ENCODE data around the gene KCTD13.
"Not testable (repeated sequence)": the region's sequence is repeated elsewhere in the genome, so short reads cannot be mapped to it uniquely, and the experiment has no call there.

KCTD13 gene

DNA sequence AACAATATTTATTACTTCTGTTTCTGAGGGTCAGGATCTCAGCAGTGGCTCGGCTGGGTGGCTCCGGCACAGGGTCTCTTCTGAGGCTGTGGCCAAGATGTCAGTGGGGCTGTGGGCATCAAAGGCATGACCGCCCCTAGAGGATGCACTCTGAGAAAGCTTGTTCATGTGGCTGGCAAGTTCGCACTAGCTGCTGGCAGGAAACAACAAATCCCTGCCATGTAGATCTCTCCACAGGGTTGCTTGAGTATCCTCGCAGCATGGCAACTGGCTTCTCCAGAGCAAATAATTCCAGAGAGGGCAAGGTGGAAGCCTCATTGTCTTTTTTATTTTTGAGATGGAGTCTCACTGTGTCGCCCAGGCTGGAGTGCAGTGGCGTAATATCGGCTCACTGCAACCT is 12.5 kb downstream of the KCTD13 start:
- H3K27me3 ChIP-seq (ENCODE audit: control insufficient read depth in 1 of 2, insufficient read depth in 2 of 2, low read length in 2 of 2): no peaks in the 10 kb centered on the region
- no peak overlapping the region for H3K4me3 ChIP-seq (ENCODE audit: low read depth in 1 of 2, low read length in 2 of 2)
- no peaks in the 10 kb centered on the region for H3K9me3 ChIP-seq (ENCODE audit: low read length)
- no peak overlapping the region for H3K9ac ChIP-seq (ENCODE audit: low read length)
- H3K27ac ChIP-seq (ENCODE audit: low read depth, low read length): no peak overlapping the region
- no peaks in the 10 kb centered on the region for H3K36me3 ChIP-seq (ENCODE audit: insufficient read depth, low read length)
- H3K4me1 ChIP-seq (ENCODE audit: insufficient read depth, low read length): no peaks in the 10 kb centered on the region

DNA sequence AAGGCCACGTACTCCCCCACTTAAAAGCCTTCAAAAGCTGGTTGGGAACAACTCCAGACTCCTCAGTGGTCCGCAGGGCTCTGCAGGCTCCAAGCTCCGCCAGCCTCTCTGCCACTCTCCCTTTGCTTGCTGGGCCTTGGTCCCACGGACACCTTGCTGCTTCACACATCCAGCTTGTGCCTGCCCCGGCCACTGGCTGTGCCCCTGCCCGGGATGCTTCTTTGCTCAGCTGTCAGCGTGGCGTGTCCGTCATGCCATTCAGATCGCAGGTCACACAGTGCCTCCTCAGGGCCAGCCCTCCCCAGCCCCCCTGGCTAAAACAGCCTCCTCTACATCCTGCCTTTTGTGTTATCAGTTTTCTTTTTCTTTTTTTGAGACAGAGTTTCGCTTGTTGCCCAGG is 13.9 kb downstream of the KCTD13 start:
- no peak overlapping the region for H3K9ac ChIP-seq (ENCODE audit: low read length)
- no peak overlapping the region for H3K27ac ChIP-seq (ENCODE audit: low read depth, low read length)
- no peaks in the 10 kb centered on the region for H3K9me3 ChIP-seq (ENCODE audit: low read length)
- H3K4me1 ChIP-seq (ENCODE audit: insufficient read depth, low read length): no peaks in the 10 kb centered on the region
- no peaks in the 10 kb centered on the region for H3K27me3 ChIP-seq (ENCODE audit: control insufficient read depth in 1 of 2, insufficient read depth in 2 of 2, low read length in 2 of 2)
- H3K4me3 ChIP-seq (ENCODE audit: low read depth in 1 of 2, low read length in 2 of 2): no peak overlapping the region
- H3K36me3 ChIP-seq (ENCODE audit: insufficient read depth, low read length): no peaks in the 10 kb centered on the region

DNA sequence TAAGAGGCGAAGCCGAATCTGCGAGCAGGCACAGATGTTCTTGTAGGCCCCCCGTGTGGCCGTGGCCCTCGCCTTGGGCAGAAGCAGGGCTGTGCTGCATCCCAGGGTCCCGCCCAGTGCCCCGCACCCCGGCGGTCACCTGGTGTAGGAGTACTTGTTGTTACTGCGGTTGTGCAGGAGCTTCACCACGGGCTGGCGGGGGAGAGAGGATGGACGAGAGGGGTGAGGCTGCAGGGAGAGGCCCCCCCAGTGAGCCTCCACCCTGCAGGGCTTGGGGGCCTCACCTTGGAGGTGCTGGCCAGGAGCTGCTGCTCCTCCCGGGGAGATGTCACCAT is 14.4 kb downstream of the KCTD13 start:
- Histone ChIP-seq H3K27me3 (ENCODE audit: control insufficient read depth in 1 of 2, insufficient read depth in 2 of 2, low read length in 2 of 2) (no peaks in the 10 kb centered on the region), H3K36me3 (ENCODE audit: insufficient read depth, low read length) (no peaks in the 10 kb centered on the region), H3K27ac (ENCODE audit: low read depth, low read length) (no peak overlapping the region)

DNA sequence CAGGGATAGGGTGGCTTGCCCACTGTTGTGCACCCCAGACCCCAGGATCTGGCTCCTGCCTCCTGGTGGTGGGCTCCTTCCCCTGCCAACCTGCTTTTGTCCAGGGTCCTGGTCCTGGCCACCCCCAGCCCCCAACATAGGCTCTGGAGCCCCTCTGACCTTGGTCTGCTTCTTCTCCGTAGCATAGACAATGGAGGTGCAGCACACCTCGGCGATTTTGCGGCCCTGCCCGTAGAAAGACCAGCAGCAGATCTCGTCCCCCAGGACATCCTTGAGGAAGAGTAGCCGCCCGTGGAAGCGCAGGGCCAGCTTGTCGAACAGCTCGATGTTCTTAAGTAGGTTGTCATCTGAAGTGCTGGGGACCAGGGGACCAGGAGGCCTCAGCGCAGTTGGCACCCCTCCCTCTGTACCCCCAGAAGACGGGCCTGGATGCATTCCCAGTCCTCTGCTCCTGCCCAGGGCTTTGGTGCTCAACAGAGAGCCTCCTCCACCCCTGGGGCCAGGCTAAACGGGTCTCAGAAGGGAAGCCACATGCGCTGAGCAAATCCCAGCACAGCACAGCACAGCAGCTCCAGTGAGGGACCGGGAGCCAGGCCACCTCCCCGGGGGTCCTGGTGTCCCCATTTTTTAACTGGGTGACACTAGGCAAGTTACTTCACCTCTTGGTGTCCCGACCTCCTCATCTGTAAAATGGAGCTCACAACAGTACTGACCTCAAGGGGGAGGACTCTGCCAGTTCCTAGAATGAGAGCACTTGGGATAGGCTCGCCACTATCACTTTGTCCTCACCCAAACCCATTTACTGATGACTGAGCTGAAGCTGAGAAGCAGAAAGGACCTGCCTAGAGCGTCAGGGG is 15.0 kb downstream of the KCTD13 start:
- Histone ChIP-seq H3K9ac (ENCODE audit: low read length) (no peak overlapping the region), H3K27ac (ENCODE audit: low read depth, low read length) (no peak overlapping the region), H3K9me3 (ENCODE audit: low read length) (no peaks in the 10 kb centered on the region), H3K4me1 (ENCODE audit: insufficient read depth, low read length) (no peaks in the 10 kb centered on the region), H3K36me3 (ENCODE audit: insufficient read depth, low read length) (no peaks in the 10 kb centered on the region), H3K4me3 (ENCODE audit: low read depth in 1 of 2, low read length in 2 of 2) (no peak overlapping the region), H3K27me3 (ENCODE audit: control insufficient read depth in 1 of 2, insufficient read depth in 2 of 2, low read length in 2 of 2) (no peaks in the 10 kb centered on the region)

More for the DNA sequence above, 14.4 kb downstream of the KCTD13 start:
- no peak overlapping the region for H3K9ac ChIP-seq (ENCODE audit: low read length)
- no peaks in the 10 kb centered on the region for H3K4me1 ChIP-seq (ENCODE audit: insufficient read depth, low read length)
- no peaks in the 10 kb centered on the region for H3K9me3 ChIP-seq (ENCODE audit: low read length)
- H3K4me3 ChIP-seq (ENCODE audit: low read depth in 1 of 2, low read length in 2 of 2): no peak overlapping the region

DNA sequence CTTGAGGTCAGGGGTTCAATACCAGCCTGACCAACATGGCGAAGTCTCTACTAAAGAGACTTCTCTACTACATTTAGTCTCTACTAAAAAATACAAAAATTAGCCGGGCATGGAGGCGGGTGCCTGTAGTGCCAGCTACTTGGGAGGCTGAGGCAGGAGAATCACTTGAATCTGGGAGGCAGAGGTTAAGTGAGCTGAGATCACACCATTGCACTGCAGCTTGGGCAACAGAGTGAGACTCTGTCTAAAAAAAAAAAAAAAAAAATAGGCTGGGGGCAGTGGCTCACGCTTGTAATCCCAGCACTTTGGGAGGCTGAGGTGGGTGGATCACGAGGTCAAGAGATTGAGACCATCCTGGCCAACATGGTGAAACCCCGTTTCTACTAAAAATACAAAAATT is 16.2 kb downstream of the KCTD13 start:
- H3K27me3 ChIP-seq (ENCODE audit: control insufficient read depth in 1 of 2, insufficient read depth in 2 of 2, low read length in 2 of 2); H3K9ac ChIP-seq (ENCODE audit: low read length); H3K4me1 ChIP-seq (ENCODE audit: insufficient read depth, low read length); H3K27ac ChIP-seq (ENCODE audit: low read depth, low read length); H3K9me3 ChIP-seq (ENCODE audit: low read length); H3K4me3 ChIP-seq (ENCODE audit: low read depth in 1 of 2, low read length in 2 of 2); H3K36me3 ChIP-seq (ENCODE audit: insufficient read depth, low read length): not testable (repeated sequence)

DNA sequence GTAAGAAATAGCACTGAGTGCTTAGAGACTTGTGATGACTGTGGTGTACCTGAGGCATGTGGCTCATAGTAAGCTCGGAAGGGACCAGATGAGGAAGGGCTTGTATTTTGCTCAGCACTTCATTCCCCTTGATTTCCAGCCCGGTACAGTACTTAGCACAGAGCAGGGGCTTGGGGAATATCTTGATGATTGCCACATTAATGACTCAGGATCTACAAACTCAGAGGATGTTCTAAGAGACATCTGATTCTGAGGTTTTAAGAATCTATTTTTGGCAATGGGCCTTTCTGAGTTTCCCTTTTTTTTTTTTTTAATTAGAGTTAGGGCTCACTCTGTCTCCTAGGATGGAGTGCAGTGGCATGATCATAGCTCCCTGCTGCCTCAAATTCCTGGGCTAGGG is 16.6 kb downstream of the KCTD13 start:
- no peak overlapping the region for H3K4me3 ChIP-seq (ENCODE audit: low read depth in 1 of 2, low read length in 2 of 2)
- H3K36me3 ChIP-seq (ENCODE audit: insufficient read depth, low read length): no peaks in the 10 kb centered on the region
- H3K27ac ChIP-seq (ENCODE audit: low read depth, low read length): no peak overlapping the region
- H3K27me3 ChIP-seq (ENCODE audit: control insufficient read depth in 1 of 2, insufficient read depth in 2 of 2, low read length in 2 of 2): no peaks in the 10 kb centered on the region
- H3K4me1 ChIP-seq (ENCODE audit: insufficient read depth, low read length): no peaks in the 10 kb centered on the region
- no peak overlapping the region for H3K9ac ChIP-seq (ENCODE audit: low read length)
- H3K9me3 ChIP-seq (ENCODE audit: low read length): no peaks in the 10 kb centered on the region

DNA sequence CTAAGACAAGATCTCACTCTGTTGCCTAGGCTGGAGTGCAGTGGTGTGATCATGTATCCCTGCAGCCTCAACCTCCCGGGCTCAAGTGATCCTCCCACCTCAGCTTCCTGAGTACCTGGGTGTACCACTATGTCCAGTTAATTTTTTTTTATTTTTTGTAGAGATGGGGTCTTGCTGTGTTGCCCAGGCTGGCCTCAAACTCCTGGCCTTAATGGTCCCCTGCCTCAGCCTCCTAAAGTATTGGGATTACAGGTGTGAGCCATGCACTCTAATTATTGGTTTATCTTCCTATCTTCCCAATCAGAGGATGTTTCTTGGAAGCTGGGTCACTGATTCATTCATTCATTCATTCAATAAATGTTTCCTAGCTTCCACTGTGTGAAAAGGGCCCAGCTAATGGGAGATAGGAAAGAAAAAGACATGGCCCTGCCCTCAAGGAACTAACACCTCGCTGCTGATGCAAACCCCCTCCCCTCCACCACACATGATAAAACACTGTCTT is 17.3 kb downstream of the KCTD13 start:
- Histone ChIP-seq H3K27me3 (ENCODE audit: control insufficient read depth in 1 of 2, insufficient read depth in 2 of 2, low read length in 2 of 2) (no peaks in the 10 kb centered on the region), H3K27ac (ENCODE audit: low read depth, low read length) (no peak overlapping the region), H3K36me3 (ENCODE audit: insufficient read depth, low read length) (no peaks in the 10 kb centered on the region), H3K4me3 (ENCODE audit: low read depth in 1 of 2, low read length in 2 of 2) (no peak overlapping the region), H3K9me3 (ENCODE audit: low read length) (no peaks in the 10 kb centered on the region), H3K4me1 (ENCODE audit: insufficient read depth, low read length) (no peaks in the 10 kb centered on the region), H3K9ac (ENCODE audit: low read length) (no peak overlapping the region)

DNA sequence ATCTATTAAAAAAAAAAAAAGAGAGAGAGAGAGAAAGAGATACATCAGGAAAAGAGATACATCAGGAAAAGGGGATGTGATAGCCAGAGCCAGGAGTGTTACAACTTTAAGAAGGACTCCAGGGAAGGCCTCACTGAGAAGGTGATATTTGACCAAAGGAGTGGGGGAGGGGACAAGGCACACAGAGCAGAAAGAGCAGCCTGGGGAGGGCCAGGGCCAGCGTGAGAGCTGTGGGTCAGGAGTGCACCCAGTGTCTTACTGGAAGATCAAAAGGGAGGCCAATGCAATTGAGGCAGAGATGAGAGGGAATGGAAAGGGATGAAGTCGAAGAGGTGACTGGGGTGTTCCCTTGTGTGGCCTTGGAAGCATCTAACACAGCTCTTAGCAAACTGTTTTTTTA is 18.1 kb downstream of the KCTD13 start:
- H3K9ac ChIP-seq (ENCODE audit: low read length): no peak overlapping the region
- no peak overlapping the region for H3K4me3 ChIP-seq (ENCODE audit: low read depth in 1 of 2, low read length in 2 of 2)
- no peaks in the 10 kb centered on the region for H3K36me3 ChIP-seq (ENCODE audit: insufficient read depth, low read length)
- no peaks in the 10 kb centered on the region for H3K4me1 ChIP-seq (ENCODE audit: insufficient read depth, low read length)
- no peak overlapping the region for H3K27ac ChIP-seq (ENCODE audit: low read depth, low read length)
- H3K9me3 ChIP-seq (ENCODE audit: low read length): no peaks in the 10 kb centered on the region
- H3K27me3 ChIP-seq (ENCODE audit: control insufficient read depth in 1 of 2, insufficient read depth in 2 of 2, low read length in 2 of 2): no peaks in the 10 kb centered on the region

DNA sequence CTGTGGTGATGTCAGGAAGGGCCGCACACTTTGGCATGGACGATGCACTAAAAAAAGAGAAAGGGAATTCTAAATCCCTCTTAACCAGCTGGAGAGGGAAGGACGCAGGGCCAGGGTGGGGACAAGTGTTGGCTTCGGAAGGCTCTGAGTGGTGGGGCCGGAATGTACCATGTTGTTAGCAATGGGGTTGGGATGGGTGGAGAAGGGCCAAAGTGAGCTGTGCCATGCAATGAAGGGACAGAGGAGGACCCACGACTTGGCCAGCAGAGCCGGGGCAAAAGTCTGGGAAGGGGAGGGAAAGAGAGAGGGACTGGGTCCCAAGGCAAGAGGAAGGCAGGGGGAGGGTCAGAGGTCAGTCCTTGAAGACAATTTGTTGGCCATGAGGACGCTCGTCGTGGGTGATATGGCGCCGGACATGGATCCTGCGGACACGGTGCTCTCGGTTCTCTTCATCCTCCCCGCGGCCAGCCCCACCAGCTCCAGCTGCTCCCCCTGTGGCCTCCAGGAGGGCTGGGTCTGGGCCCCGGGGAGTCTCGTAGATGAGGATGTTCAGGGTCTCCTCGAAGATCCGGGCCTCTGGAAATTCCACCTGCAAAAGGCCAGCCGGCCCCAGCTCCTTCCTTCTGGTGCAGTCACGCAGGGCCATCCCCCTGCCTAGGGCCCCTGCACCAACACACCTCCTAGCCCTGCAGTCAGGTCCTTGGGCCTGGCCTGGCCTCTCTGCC is 19.3 kb downstream of the KCTD13 start:
- Histone ChIP-seq H3K9ac (ENCODE audit: low read length) (no peak overlapping the region), H3K4me3 (ENCODE audit: low read depth in 1 of 2, low read length in 2 of 2) (no peak overlapping the region), H3K27ac (ENCODE audit: low read depth, low read length) (no peak overlapping the region), H3K27me3 (ENCODE audit: control insufficient read depth in 1 of 2, insufficient read depth in 2 of 2, low read length in 2 of 2) (peaks cover 0 to under 1% of the 10 kb centered on the region in 2 donors), H3K36me3 (ENCODE audit: insufficient read depth, low read length) (no peaks in the 10 kb centered on the region), H3K9me3 (ENCODE audit: low read length) (no peaks in the 10 kb centered on the region), H3K4me1 (ENCODE audit: insufficient read depth, low read length) (no peaks in the 10 kb centered on the region)

DNA sequence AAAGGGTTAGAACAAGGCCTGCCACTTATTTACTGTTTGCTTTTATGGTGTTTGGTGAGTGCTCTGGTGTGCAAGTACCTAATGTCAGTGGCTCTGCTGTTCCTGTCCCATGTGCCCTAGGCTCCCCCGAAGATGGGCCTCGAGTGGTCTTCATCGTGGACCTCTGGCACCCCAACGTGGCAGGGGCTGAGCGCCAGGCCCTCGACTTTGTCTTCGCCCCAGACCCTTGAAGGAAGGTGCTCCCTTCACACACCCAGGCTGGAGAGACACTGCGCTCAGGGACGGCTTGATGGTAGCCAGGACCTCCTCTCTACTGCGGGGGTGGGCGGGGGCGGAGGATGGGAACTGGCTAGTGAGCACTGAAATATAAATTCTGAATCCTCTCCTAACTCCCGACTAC is 20.4 kb downstream of the KCTD13 start:
- Histone ChIP-seq H3K9me3 (ENCODE audit: low read length) (no peaks in the 10 kb centered on the region), H3K4me3 (ENCODE audit: low read depth in 1 of 2, low read length in 2 of 2) (no peak overlapping the region), H3K27ac (ENCODE audit: low read depth, low read length) (no peak overlapping the region), H3K36me3 (ENCODE audit: insufficient read depth, low read length) (no peaks in the 10 kb centered on the region), H3K4me1 (ENCODE audit: insufficient read depth, low read length) (no peaks in the 10 kb centered on the region), H3K9ac (ENCODE audit: low read length) (no peak overlapping the region), H3K27me3 (ENCODE audit: control insufficient read depth in 1 of 2, insufficient read depth in 2 of 2, low read length in 2 of 2) (peaks cover 0 to 8% of the 10 kb centered on the region in 2 donors)

DNA sequence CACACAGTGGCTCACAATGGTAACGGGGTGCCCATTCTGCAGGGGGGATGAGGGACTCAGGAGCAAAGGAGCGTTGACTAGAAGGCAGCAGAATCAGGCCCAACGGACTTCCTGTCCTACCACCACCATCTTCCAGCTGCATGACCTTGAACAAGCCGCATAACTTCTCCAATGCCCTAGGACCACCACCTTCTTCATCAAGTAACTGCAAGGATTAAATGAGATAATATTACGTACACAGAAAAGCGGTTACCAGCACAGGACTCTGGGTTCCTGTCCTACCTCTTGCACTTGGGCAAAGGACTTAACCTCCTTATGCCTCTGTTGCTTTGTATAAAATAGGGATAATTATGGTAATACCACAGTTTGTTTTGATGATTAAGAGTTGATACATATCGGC is 21.1 kb downstream of the KCTD13 start:
- Histone ChIP-seq H3K4me3 (ENCODE audit: low read depth in 1 of 2, low read length in 2 of 2) (no peak overlapping the region), H3K27ac (ENCODE audit: low read depth, low read length) (no peak overlapping the region), H3K4me1 (ENCODE audit: insufficient read depth, low read length) (no peaks in the 10 kb centered on the region), H3K9ac (ENCODE audit: low read length) (no peak overlapping the region), H3K36me3 (ENCODE audit: insufficient read depth, low read length) (no peaks in the 10 kb centered on the region), H3K27me3 (ENCODE audit: control insufficient read depth in 1 of 2, insufficient read depth in 2 of 2, low read length in 2 of 2) (peaks cover 0 to 8% of the 10 kb centered on the region in 2 donors), H3K9me3 (ENCODE audit: low read length) (no peaks in the 10 kb centered on the region)

Data from muscle layer of colon (tissue), 2 donors.